ENCODE data around the gene MTM1. TPM values are rescaled to one million over a fixed set of nuclear protein-coding genes. Genes with fewer than 3 reads are reported as not detected.

Gene MTM1
- total and polyA plus RNA-seq, 9 of the 15 experiments (the other 6 are each of a cell fraction or from before 2014, with no cell fraction given), result 5.6 to 13.3 (median 9.5) TPM

DNA sequence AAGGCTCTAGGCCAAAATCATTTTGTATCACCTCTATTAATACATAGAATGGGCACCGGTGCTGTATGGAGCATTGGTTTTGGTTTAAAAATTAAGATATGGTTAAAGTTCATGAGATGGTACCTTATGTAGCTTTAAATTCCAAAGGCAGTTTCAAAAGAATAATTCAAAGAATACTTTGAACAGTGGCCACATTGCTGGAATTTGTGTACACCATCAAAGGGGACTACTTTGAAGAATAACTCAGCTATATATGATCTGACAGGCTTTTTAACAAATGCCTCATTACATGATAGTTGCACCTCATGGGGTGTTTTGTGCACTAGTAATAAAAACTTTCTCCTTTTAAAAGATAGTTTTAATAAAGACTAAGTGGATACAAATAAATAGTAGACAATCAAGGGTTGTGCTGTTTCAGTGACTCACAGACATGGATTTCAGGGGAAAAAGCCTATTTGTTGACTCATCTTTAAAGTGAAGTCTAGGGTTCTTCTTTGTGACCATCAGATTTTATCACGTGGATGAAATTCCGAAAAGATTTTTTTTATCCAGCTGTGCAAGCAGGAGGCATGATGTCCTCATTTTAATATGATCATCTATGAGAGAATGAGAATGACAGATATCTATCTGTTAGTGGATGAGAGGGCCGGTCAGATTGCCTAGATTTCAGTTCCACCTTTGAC, 12.8 kb downstream of the MTM1 start:
- Histone ChIP-seq H3K4me2 (ENCODE audit: insufficient read depth, low read length) (no peak overlapping the region), H3K36me3 (ENCODE audit: control insufficient read depth, insufficient read depth, low read length) (no peaks in the 10 kb centered on the region), H3K9me3 (replicated peaks; ENCODE audit: control insufficient read depth, insufficient read depth, low read depth, low read length) (no peaks in the 10 kb centered on the region), H3K9me1 (ENCODE audit: control insufficient read depth, insufficient read depth, low read length) (no peaks in the 10 kb centered on the region), H4K20me1 (replicated peaks; ENCODE audit: control insufficient read depth, insufficient read depth, low read length) (no peaks in the 10 kb centered on the region), H3K4me3 (no peak overlapping the region), H3K27me3 (ENCODE audit: control insufficient read depth in 2 of 2, insufficient read depth in 2 of 2, low read length in 2 of 2) (no peaks in the 10 kb centered on the region), H2AFZ (ENCODE audit: low read depth, low read length) (no peak overlapping the region), H3K9ac (ENCODE audit: insufficient read depth in 1 of 2, low read depth in 2 of 2, low read length in 2 of 2) (no peak overlapping the region), H3K4me1 (replicated peaks in 1 of 2; ENCODE audit: control insufficient read depth in 2 of 2, insufficient read depth in 2 of 2, low read length in 2 of 2) (no peaks in the 10 kb centered on the region; a peak in 1 of 5 replicates), H3K27ac (ENCODE audit: extremely low read depth, low read depth, low read length) (no peak overlapping the region), H3K79me2 (ENCODE audit: control insufficient read depth, insufficient read depth, low read length) (peaks cover 7% of the 10 kb centered on the region; the same call in 1 of the 3 replicates)
- FAIRE-seq (no peak), ATAC-seq (no peak), DNase-seq (ENCODE audit: extremely low read depth in 1 of 4, low spot score in 3 of 4) (no peak)
- POLR2A ChIA-PET, result no interaction called here
- intact Hi-C loops (cut with micrococcal nuclease) (loop anchor here (10.0 kb wide), 1 partner anchor 136 kb away; no protein-coding TSS in a partner anchor), in situ Hi-C loops (cut with MboI) (no loop called here)
- no TSS peak for BruUV-seq (replicated peaks)
- CTCF ChIA-PET (ENCODE audit: low intra/inter-chr PET ratio), result no interaction called here
- 38% methylated on average over 4 of the region's 4 CpGs for WGBS (ENCODE audit: insufficient coverage, low coverage, missing lambda C conversion rate)
- TF ChIP-seq TEAD1 (CRISPR knock-in tag; IDR thresholded peaks at IDR 0.05) (no peak), CBFA2T3 (IDR thresholded peaks at IDR 0.05) (no peak), SRF (CRISPR knock-in tag; IDR thresholded peaks at IDR 0.05) (no peak), EWSR1 (IDR thresholded peaks at IDR 0.05; ENCODE audit: borderline replicate concordance, low read depth, partially characterized antibody) (no peak), KLF16 (IDR thresholded peaks at IDR 0.05) (no peak), SREBF2 (CRISPR knock-in tag; IDR thresholded peaks at IDR 0.05) (no peak), RFX7 (CRISPR knock-in tag; IDR thresholded peaks at IDR 0.05) (no peak), ASH1L (IDR thresholded peaks at IDR 0.05; ENCODE audit: borderline replicate concordance, low read depth, partially characterized antibody) (no peak), SIRT6 (IDR thresholded peaks at IDR 0.05; ENCODE audit: low read depth, low read length) (no peak), BACH1 (tag; IDR thresholded peaks at IDR 0.05) (no peak), LEF1 (IDR thresholded peaks at IDR 0.05) (no peak)
- TF ChIP-seq, protein P1, sequence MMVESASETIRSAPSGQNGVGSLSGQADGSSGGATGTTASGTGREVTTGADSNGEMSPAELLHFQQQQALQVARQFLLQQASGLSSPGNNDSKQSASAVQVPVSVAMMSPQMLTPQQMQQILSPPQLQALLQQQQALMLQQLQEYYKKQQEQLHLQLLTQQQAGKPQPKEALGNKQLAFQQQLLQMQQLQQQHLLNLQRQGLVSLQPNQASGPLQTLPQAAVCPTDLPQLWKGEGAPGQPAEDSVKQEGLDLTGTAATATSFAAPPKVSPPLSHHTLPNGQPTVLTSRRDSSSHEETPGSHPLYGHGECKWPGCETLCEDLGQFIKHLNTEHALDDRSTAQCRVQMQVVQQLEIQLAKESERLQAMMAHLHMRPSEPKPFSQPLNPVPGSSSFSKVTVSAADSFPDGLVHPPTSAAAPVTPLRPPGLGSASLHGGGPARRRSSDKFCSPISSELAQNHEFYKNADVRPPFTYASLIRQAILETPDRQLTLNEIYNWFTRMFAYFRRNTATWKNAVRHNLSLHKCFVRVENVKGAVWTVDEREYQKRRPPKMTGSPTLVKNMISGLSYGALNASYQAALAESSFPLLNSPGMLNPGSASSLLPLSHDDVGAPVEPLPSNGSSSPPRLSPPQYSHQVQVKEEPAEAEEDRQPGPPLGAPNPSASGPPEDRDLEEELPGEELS (CRISPR knock-in tag; IDR thresholded peaks at IDR 0.05; ENCODE audit: borderline replicate concordance), result no peak
- TF ChIP-seq, protein P2, sequence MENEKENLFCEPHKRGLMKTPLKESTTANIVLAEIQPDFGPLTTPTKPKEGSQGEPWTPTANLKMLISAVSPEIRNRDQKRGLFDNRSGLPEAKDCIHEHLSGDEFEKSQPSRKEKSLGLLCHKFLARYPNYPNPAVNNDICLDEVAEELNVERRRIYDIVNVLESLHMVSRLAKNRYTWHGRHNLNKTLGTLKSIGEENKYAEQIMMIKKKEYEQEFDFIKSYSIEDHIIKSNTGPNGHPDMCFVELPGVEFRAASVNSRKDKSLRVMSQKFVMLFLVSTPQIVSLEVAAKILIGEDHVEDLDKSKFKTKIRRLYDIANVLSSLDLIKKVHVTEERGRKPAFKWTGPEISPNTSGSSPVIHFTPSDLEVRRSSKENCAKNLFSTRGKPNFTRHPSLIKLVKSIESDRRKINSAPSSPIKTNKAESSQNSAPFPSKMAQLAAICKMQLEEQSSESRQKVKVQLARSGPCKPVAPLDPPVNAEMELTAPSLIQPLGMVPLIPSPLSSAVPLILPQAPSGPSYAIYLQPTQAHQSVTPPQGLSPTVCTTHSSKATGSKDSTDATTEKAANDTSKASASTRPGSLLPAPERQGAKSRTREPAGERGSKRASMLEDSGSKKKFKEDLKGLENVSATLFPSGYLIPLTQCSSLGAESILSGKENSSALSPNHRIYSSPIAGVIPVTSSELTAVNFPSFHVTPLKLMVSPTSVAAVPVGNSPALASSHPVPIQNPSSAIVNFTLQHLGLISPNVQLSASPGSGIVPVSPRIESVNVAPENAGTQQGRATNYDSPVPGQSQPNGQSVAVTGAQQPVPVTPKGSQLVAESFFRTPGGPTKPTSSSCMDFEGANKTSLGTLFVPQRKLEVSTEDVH (IDR thresholded peaks at IDR 0.05; ENCODE audit: low read depth, partially characterized antibody), result no peak
- TF ChIP-seq, protein P3, sequence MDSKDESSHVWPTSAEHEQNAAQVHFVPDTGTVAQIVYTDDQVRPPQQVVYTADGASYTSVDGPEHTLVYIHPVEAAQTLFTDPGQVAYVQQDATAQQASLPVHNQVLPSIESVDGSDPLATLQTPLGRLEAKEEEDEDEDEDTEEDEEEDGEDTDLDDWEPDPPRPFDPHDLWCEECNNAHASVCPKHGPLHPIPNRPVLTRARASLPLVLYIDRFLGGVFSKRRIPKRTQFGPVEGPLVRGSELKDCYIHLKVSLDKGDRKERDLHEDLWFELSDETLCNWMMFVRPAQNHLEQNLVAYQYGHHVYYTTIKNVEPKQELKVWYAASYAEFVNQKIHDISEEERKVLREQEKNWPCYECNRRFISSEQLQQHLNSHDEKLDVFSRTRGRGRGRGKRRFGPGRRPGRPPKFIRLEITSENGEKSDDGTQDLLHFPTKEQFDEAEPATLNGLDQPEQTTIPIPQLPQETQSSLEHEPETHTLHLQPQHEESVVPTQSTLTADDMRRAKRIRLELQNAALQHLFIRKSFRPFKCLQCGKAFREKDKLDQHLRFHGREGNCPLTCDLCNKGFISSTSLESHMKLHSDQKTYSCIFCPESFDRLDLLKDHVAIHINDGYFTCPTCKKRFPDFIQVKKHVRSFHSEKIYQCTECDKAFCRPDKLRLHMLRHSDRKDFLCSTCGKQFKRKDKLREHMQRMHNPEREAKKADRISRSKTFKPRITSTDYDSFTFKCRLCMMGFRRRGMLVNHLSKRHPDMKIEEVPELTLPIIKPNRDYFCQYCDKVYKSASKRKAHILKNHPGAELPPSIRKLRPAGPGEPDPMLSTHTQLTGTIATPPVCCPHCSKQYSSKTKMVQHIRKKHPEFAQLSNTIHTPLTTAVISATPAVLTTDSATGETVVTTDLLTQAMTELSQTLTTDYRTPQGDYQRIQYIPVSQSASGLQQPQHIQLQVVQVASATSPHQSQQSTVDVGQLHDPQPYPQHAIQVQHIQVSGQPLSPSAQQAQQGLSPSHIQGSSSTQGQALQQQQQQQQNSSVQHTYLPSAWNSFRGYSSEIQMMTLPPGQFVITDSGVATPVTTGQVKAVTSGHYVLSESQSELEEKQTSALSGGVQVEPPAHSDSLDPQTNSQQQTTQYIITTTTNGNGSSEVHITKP (IDR thresholded peaks at IDR 0.05; ENCODE audit: partially characterized antibody), result no peak
